HS-27A (cell line): ENCODE results near the gene ELAC2.

Experiments used
- DNase-seq: peaks from one replicate; pipeline ENCODE4 v3.0.0-alpha.2; 2012; ENCODE audit warnings: low read depth, missing footprints

The ELAC2 gene

DNA sequence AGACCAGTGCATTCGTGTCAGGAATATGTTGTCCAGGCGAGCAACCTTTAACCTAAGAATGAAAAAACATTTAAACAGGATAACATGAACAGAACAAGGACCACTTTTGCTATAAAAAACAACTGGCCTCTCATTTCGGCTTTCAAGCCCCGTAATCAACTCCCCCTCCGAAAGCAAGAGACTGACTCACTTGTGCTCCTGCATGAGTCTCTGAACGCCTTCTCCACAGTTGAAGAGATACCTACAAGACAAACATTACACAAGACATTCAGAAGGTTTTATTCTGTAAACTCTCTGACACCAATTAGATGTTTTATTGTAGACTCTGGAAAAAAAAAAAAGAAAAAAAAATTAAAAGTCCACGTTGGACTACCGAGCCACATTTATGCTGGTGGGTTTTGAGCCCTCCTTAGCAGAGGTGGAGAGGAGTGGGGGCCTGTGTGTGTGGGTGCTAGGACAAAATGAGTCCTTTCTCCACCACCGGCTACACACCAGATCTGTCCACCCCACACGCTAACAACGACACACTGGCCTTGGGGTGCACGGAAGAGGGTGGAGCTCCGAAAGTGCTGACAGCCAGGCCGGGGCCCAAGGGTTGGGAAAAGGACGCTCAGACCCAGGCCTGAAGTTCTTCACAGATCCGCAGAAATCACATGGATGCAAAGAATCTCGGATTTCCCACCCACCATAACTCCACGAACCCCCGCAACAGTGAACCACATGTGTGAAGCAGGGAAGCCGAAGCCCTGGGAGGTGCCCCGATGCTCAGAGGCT, 759 bp downstream of the ELAC2 start:
- no peak for DNase-seq

DNA sequence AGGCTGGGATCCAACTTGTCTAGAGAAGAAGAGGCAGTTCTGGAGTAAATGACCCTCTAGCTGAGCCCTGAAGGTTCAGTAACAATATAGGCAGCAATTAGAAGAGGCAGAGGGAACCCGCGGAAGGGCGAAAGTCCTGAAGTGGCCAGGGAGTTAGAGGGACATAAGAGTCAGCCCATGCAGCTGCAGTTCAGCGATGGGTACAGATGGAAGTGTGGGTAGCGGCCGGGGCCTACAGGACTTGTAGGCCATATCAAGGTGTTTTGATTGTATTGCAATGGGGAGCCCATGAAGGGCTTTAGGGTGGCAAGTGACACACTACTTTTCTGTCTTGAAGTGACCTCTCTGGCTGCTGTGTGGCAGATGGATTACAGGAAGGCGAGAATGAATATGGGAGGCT, 3.0 kb downstream of the ELAC2 start:
- no peak for DNase-seq

DNA sequence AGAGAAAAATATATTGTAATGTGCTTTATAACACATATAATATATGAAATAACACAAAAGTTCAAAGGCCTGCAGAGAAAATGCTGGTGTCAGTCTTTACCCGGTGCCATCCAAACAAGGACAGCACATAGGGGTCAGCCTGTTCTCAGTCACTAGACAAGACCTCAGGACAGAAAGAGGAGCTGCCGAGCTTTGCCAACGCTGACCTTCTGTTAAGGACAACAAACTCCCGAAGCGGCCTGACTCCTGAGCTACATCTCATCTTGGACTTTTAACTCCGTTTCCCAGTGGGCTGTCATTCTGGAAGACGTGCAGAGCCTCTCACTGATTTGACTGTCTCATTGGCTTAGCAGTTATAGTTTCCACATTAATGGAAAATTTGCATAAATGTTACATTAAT, 6.9 kb downstream of the ELAC2 start:
- no peak for DNase-seq

DNA sequence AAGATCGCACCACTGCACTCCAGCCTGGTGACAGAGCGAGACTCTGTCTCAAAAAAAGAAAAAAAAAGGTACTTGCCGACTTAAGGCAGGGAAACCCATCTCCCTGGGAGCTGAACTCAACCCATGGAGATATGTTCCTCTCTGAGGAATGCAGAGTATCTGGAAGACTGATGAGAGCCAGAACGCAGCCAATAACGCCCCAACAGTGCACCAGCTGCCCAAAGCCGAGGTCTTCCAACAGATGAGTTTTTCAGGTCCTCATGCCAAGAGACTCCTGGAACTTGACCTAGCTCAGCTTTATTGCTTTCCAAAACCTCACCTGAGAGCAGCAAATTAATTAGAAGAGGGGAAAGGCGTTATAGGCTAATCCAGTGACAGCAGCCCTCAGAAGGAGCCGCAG, 9.4 kb downstream of the ELAC2 start:
- DNase-seq = no peak

DNA sequence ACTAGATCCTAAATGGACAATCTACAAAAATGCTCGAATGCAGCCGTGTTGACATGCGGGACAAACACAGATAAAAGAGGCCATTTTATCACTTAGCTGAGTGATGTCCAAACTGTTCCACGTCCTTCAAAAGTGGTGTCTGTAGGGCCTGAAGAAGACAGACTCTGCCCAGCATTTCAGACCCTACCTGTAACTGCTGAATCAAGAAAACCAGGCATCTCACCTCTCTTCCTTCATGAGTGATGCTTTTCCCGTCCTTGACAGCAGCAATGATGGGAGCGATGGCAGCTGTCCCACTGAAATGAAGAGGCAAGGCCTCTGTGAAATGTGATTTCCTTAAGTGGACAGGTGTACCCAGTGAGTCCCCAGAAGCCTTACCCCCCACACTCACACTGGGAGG, 12.3 kb downstream of the ELAC2 start:
- DNase-seq = no peak

DNA sequence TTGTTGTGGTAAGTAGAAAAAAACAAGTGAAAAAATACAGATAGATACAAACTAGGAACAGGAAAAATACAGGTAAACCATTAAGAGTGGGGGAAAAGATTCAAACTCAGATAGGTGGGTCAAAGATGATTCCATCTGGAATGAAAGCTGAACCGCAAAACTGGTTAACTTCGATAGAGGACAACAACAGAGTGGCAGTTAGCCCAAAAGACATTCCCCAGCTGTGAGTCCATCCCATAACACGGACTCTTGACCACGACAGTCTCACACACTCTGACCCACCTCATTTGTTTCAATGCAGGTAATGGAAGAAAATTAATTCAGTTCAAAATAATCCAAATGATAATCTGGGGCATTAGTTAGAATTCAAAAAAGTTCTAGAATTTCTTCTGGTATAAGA, 13.5 kb downstream of the ELAC2 start:
- no peak for DNase-seq

DNA sequence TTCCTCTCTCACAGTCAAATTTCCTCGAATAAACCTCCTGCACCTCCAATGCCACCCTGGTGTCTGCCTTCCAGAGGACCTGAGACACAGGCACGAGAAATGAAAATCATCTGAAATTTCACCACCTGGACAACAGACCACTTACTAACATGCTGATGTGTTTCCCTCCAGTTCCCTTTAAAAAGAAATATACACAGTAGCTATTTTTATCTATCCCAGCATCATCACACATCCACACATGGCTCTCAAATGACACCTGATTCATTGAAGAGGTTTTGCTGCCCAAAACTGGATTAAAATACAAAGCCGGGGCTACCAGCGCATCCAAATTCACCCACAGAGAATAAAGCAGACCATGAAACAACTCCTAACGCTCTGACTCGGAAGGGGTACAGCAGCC, 13.9 kb downstream of the ELAC2 start:
- no peak for DNase-seq

DNA sequence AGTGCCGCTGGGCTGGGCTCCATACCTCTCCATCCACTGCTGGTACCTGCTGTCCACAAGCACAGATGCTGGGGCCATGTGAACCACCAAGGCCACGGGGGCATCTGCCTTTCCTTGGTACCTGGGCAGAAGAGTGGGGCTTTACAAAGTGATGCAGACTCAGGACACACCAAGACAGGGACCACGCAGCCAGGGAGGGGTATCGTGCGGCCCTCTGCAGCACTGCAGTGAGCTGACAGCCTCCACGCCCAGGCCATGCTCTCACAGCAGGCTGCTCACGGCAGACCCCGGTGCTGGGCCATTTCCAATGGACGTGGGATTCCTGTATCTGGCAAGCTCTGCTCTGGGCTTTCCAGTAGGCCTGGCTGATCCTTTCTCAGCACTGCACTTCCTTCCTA, 14.4 kb downstream of the ELAC2 start:
- no peak for DNase-seq

DNA sequence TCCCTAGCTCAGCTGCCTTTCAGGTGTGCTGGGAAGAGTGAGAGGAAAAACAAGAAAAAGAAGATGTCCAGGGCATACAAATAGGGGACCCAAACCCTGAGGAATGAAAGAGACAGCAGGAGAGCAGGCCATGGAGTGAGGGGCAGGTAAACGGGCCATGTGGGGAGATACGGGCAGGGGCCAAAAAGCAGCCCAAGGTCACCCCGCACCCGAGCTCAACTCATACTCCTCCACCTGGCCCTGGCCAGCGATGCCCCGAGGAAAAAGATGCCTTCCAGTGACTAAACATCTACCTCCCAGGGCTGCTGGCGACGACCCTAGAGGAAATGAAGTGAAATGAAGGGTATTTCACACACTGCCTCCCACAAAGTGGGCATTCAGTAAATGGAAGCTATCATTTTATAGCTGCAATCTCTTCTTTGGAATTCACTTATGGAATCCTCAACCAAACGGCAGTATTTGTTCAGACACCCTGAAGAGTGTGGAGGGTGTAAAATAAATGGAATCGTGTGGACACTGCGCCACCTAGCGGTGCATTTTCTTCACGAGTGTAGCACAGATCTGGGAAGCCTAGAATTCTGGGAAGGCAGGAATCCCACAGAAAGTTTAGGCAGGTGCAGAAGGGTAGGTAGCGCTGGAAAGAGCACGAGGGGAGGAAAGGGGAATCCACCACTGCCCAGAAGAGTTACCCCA, 14.9 kb downstream of the ELAC2 start:
- DNase-seq = peak; percentile 17

DNA sequence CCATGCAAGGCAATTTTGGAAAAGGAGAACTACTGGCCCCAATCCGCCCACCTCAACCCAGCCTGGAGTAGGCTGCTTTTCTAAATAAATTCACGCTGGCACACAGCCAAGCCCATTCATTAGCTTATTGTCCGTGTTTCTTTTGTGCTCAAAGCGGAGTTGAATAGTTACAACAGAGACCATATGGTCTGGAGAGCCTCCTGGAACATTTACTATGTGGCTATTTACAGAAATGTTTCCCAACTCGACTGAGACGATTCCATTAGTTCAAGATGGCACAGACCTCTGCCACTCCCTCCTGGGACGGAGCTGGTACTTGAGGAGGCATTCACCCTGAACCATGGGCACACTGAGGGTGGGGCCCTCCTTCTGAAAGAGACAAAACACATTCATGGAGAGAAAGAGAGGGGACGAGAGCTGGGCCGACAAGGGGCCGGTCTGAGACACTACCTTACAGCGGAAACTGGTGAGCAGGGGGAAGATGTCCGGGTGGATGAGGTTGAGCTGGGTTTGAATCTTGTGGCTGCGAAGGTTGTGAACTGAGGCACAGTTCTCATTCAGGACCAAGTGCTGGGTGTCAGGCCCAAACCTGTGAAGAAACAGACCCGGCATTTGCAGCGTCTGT, 15.7 kb downstream of the ELAC2 start:
- no peak for DNase-seq

DNA sequence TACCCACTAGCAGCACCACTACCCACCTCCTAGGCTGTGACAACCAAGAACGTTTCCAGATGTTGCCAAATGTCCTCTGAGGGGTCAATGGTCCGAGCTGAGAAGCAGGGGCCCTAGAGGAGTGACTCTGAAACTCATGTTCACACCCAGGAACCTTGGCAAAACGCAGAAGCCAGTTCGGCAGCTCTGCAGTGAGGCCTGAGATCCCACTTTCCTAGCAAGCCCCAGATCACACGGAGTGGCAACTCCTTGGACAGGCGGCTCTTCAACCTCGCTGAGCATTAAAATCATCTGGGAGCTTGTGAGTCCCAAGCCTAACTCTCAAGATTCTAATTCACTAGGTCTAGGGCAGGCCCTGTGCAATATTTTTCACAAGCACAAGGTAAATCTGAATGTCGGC, 17.3 kb downstream of the ELAC2 start:
- no peak for DNase-seq

DNA sequence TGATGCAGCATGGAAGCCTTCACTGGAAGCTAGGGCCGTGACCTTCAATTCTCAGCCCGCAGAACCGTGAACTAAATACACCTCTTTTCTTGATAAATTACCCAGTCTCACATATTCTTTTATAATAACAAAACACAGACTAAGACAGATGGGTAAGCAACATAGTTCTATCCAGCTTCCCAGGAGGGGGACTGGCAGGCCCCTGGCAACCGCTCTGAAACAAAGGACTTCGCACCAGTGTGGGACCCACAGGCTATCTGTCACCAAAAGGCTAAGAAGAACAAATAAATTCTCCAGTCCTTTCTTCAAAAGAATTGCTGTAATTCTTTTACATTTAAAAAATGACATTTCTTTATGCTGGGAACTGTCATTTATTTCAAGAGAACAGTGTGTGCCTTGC, 19.0 kb downstream of the ELAC2 start:
- DNase-seq = no peak

DNA sequence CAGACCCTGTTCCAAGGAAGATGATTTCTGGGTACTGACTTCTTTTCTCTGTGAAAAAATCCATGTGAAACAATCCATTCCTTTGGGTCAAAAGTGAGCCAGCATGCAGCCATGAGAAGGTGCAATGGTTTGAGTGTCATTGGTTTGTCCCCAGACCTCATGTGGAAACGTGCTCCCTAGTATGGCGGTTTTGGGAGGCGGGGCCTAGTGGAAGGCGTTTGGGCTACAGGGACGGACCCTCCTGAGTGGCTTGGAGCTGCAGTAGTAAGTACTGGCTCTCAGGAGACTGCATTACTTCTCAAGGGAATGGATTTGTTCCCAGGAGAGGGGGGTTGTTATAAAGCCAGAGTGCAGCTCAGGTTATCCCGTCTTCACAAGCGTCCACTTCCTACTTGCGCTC, 19.4 kb downstream of the ELAC2 start:
- no peak for DNase-seq

DNA sequence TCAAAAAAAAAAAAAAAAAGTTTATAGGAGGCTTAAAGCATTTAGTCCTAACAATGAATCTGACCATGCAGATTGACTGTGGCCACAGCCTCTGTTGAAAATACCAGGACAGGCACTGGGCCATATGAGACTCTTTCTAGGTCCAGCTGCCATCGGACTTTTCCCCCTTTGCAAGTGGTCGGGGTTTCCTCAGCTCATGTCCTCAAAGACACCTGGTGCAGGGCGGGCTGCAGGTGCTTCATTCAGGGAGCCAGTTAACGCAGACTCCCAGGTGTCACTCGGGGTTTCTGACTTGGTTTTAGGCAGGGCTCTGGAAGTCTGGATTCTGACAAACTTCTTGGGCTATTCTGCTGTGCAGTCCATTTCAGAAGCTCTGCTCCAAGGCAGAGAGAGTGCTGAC, 20.9 kb downstream of the ELAC2 start:
- DNase-seq = no peak

DNA sequence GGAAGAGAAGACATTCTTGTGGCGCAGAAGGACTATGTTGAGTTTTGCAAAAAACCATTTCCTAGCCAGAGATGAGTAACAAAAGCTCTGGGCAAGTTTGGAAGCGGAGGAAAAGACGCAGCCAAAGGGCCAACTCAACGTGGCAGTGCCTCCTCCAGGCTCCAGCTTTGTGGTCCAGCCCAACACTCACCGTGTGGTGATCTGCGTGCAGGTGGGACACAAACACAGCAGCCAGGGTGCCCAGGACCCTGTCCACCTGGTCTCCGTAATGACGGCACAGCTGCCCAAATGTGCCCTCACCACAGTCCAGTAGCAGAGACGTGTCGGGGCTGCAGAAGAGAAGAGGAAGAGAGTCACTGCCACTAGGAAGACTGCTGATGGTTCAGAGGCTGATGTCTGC, 21.5 kb downstream of the ELAC2 start:
- no peak for DNase-seq

DNA sequence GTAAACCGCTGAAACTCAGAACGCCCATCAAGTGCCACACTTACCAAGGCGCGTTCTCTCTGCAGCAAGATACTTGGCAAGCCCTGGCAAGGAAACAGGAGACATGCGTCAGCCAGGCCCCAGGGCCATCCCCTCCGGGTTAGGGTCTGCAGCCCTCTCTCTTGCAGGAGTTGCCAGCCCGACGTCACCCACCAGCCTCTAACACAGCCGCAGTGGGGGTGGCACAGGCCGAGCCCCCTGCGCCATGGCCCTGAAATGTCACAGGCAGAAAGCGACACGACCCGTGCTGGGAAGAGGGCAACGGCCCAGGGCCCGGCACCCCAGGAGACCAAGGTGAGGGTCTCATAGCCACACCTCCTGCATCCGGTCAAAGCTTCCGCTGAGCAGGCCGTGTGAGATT, 21.9 kb downstream of the ELAC2 start:
- DNase-seq = no peak

DNA sequence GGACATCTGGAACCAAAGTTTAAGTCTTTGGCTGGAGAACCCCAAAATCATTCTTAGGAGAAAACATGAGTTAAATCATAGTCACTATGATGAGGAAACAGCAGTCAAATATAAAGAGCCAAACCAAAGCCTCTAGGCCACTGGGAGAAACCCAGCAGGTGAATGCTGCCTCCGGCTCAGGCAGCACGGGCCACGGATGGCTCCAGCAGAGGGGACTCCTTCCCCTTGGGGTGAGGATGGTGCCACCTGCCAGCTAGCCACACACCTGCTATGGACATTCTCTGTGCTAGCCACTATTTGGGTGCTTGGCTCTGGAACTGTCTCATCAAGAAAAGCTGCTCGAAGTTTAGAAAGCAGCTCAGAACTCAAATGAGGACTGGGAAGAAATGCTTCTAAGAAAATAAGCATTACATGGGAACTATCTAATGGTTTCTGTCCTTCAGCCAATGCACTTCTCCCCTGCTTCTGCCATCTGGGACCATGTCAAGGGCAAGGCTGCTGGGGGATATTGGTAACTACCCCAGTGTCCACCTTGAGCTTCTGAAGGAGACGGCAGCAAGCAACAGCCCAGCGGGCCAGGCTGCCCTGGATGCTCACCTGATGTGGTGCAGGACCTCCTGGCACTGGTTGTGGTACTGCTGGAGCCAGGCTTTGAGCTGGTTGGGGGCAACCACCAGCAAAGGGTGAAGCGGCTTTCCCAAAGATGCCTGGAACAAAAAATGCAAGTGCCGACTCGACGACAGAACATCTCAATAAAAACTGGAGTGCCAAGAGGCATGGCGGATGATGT, 22.5 kb downstream of the ELAC2 start:
- DNase-seq = no peak

DNA sequence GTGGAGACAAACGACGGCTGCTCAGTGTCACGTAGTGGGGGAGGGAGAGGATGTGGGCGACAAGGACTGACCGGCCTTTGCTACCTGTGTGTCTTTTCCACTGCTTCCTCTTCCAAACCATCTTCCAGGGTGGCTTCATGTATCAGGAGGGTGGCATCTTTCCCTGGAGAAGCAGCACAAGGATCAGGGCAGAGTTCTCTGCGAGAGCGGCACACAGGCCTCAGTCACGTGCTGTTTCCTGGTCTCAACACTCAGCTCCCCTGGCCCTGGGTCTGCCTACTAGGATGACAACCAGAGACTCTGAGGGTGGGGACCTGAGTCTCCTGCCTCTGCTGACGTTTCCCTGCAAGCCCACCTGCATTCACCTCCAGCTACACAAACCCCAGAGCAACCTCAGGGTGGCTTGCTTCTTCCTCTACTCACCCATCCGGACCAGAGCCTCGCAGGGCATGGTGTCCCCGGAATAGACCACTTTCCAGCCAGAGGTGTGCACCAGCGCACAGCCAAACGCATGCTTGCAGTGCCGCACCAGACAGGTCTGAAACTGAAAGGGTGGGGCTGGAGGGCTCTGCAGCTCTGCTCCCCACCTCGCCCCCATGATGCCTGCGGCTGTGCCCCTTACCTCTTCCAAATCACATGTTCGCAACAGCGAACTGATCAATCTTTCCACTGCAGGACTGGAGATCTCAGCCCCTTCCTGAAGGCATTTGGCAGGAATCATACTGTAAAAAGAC, 23.3 kb downstream of the ELAC2 start:
- DNase-seq = no peak

DNA sequence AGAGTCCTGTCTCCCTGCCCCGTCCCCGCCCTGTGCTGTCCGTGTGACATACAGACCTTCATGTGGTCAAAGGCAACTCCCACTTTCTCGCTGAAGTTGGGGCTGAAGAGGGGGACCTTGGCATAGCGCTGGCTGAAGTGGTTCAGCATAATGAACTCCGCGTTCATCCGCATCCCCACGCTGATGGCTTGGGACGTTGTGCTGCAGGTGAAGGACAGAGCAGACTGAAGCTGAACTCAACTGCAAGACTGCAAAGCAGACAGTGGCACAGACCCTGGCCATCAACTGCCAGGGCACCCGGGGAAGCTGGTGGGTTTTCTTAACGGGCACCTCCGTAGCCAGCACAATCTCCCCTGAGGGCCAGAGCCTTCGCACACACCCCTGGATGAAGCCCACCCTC, 24.2 kb downstream of the ELAC2 start:
- no peak for DNase-seq

DNA sequence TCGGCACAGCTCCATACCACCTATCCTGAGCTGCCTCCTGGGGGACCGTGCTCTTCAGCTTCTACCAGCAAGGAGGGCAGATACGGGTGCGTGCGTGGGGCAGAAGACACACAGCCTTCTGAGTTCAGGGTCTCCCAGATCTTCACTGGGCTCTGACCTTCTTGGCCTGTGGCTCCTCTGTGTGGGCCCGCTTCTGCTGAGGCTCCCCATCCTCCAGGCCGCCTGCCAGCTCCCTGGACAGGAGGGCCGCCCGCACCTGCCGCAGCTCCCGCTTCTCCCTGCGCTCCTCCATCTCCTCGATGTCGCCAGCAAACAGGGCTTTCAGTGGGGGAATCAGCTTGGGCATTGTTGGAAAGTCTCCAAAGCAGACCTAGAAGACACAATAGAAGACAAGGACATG, 25.2 kb downstream of the ELAC2 start:
- no peak for DNase-seq

DNA sequence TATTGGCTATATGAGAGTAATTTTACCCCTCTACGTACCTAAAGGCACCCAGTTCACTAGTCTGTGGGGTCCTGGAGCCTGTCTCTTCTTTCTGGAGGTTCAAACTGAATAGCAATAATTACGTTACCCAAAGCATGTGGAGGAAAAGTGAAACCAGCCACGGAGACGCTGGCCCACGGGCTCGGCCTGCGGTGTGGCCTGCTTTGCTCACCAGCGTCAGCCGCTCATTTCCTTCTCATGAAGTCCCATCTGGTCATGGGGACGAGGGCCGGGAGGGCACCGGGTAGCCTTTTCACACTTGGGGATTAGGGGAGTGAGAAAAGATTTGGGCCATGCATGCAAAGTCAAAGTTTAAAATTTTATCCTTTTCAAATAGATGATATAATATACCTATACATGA, 26.9 kb downstream of the ELAC2 start:
- DNase-seq = no peak
